ENCODE measurements around the gene MSL1.

Gene MSL1

DNA sequence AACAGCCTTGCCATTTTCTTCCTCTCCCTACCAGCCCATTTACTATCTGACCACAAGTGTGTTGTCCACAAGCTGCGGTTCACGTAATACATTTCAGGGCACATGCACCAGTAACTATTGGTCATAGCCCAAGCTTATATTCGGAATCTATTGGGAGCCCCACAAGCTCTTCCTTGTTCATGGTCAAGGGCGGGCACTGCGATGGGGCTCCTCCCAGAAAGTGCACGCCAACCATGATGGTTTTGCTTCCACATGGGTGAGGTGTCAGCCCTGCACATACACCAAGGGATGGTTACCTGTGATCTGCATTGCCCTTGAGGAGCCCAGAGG lies 46.9 kb upstream of the MSL1 start:
- CTCF ChIA-PET = interaction anchor here (0.6 to 3.2 kb wide), 17 partner anchors 9 to 116 kb away, joined by 3 to 45 read pairs (median 8); partner anchors contain the start of genes MED24 and NR1D1
- POLR2A ChIA-PET = interaction anchor here (1.1 to 2.0 kb wide), 6 partner anchors 8 to 65 kb away, joined by 3 to 10 read pairs (median 6); partner anchors contain the start of genes CASC3, MED24 and THRA
- no peak for DNase-seq (ENCODE audit: extremely low spot score)
- TF ChIP-seq FOXA1 (IDR thresholded peaks at IDR 0.05) = no peak
- no peak for TF ChIP-seq L3MBTL2 (conservative IDR thresholded peaks at IDR 0.05)
- TF ChIP-seq, protein P1, sequence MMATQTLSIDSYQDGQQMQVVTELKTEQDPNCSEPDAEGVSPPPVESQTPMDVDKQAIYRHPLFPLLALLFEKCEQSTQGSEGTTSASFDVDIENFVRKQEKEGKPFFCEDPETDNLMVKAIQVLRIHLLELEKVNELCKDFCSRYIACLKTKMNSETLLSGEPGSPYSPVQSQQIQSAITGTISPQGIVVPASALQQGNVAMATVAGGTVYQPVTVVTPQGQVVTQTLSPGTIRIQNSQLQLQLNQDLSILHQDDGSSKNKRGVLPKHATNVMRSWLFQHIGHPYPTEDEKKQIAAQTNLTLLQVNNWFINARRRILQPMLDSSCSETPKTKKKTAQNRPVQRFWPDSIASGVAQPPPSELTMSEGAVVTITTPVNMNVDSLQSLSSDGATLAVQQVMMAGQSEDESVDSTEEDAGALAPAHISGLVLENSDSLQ (IDR thresholded peaks at IDR 0.05) = no peak
- no peak for TF ChIP-seq SUZ12 (IDR thresholded peaks at IDR 0.05)
- TF ChIP-seq LEF1 (IDR thresholded peaks at IDR 0.05; ENCODE audit: borderline replicate concordance) = no peak
- TF ChIP-seq HDGF (IDR thresholded peaks at IDR 0.05; ENCODE audit: borderline replicate concordance) = no peak
- no peak for TF ChIP-seq SP1 (IDR thresholded peaks at IDR 0.05)
- no peak for TF ChIP-seq ELF4 (IDR thresholded peaks at IDR 0.05)
- no peak for TF ChIP-seq ARNT (IDR thresholded peaks at IDR 0.05)
- no peak for TF ChIP-seq FOXK2 (IDR thresholded peaks at IDR 0.05)
- TF ChIP-seq NFRKB (IDR thresholded peaks at IDR 0.05) = no peak
- TF ChIP-seq CTBP1 (IDR thresholded peaks at IDR 0.05; ENCODE audit: borderline replicate concordance) = no peak
- TF ChIP-seq ZNF384 (IDR thresholded peaks at IDR 0.05) = no peak
- no peak for TF ChIP-seq BHLHE40 (IDR thresholded peaks at IDR 0.05; ENCODE audit: borderline replicate concordance)
- no peak for TF ChIP-seq TARDBP (IDR thresholded peaks at IDR 0.05)
- TF ChIP-seq FOXM1 (IDR thresholded peaks at IDR 0.05; ENCODE audit: borderline replicate concordance) = no peak

DNA sequence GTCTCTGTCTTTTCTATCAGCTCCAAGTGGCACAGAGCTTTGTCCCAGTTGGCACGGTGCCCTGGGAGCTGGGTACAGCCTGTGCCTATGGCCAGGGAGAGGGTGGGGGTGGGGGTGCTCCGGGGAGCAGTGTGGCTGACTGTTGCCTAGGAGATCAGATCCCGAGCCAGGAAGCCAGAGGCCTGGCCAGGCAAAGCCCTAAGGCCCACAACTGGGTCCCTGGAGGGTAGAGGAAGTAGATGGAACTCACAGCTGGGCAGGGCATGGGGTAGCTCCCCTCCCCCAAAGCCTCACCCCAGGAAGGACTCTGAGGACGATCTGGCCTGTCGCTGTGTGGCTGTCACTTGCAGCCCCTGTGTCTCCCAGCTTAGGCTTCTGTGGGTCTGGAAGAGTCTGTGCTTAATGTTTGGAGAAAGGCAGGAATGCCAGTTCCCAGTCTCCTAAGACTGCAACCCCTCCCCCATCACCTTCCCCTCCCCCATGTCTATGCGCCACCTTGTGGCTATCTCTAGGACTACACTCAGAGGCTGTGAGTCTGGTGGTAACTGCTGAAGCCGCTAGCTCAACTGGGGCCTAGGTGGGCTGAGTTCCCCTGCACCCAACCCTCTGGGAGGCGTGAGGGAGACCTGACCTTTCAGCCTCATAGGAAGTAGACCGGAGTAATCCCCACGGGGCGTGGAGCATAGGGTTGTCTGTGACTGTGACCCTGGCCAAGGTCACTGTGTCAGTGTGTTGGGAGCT lies 46.4 kb upstream of the MSL1 start:
- peak; percentile 57 for DNase-seq (ENCODE audit: extremely low spot score)
- TF ChIP-seq SUZ12 (IDR thresholded peaks at IDR 0.05) (no peak), FOXA1 (IDR thresholded peaks at IDR 0.05) (no peak), NFRKB (IDR thresholded peaks at IDR 0.05) (no peak), ELF4 (IDR thresholded peaks at IDR 0.05) (no peak), TARDBP (IDR thresholded peaks at IDR 0.05) (no peak), LEF1 (IDR thresholded peaks at IDR 0.05; ENCODE audit: borderline replicate concordance) (no peak), L3MBTL2 (conservative IDR thresholded peaks at IDR 0.05) (no peak), CTBP1 (IDR thresholded peaks at IDR 0.05; ENCODE audit: borderline replicate concordance) (no peak)
- POLR2A ChIA-PET = interaction anchor here (0.9 to 2.0 kb wide), 12 partner anchors 9 to 116 kb away, joined by 3 to 10 read pairs (median 4); partner anchors contain the start of genes CASC3, CSF3, MED24 and NR1D1
- CTCF ChIA-PET = interaction anchor here (0.5 to 3.2 kb wide), 21 partner anchors 10 to 116 kb away, joined by 3 to 45 read pairs (median 5); partner anchors contain the start of genes MED24 and NR1D1

- DNase-seq (ENCODE audit: extremely low spot score) = no peak
- CTCF ChIA-PET = interaction anchor here (0.5 to 3.2 kb wide), 14 partner anchors 9 to 66 kb away, joined by 3 to 45 read pairs (median 10); partner anchors contain the start of genes MED24 and NR1D1
- POLR2A ChIA-PET = interaction anchor here (0.9 to 2.0 kb wide), 12 partner anchors 10 to 117 kb away, joined by 3 to 10 read pairs (median 4); partner anchors contain the start of genes CASC3, CSF3, MED24 and NR1D1
- TF ChIP-seq L3MBTL2 (conservative IDR thresholded peaks at IDR 0.05) (no peak), LEF1 (IDR thresholded peaks at IDR 0.05; ENCODE audit: borderline replicate concordance) (no peak), ELF4 (IDR thresholded peaks at IDR 0.05) (no peak), FOXA1 (IDR thresholded peaks at IDR 0.05) (no peak), NFRKB (IDR thresholded peaks at IDR 0.05) (no peak), HDGF (IDR thresholded peaks at IDR 0.05; ENCODE audit: borderline replicate concordance) (no peak), ARNT (IDR thresholded peaks at IDR 0.05) (no peak), ZNF384 (IDR thresholded peaks at IDR 0.05) (no peak), SP1 (IDR thresholded peaks at IDR 0.05) (no peak), TARDBP (IDR thresholded peaks at IDR 0.05) (no peak), FOXM1 (IDR thresholded peaks at IDR 0.05; ENCODE audit: borderline replicate concordance) (no peak)
- TF ChIP-seq, protein P1 (IDR thresholded peaks at IDR 0.05) = no peak
Measured at GRCh38 chr17:40075942-40076498, 45.8 kb upstream of the MSL1 start.

- ChIA-PET POLR2A (interaction anchor here (0.9 to 2.0 kb wide), 3 partner anchors 24 to 118 kb away, joined by 3 to 8 read pairs (median 3); partner anchors contain the start of genes CASC3 and NR1D1), CTCF (interaction anchor here (0.8 to 3.2 kb wide), 7 partner anchors 9 to 66 kb away, joined by 3 to 45 read pairs (median 15); partner anchors contain the start of gene NR1D1)
- no peak for DNase-seq (ENCODE audit: extremely low spot score)
- no peak for TF ChIP-seq CTBP1 (IDR thresholded peaks at IDR 0.05; ENCODE audit: borderline replicate concordance)
- TF ChIP-seq HDGF (IDR thresholded peaks at IDR 0.05; ENCODE audit: borderline replicate concordance) = no peak
- no peak for TF ChIP-seq ARNT (IDR thresholded peaks at IDR 0.05)
- no peak for TF ChIP-seq LEF1 (IDR thresholded peaks at IDR 0.05; ENCODE audit: borderline replicate concordance)
- TF ChIP-seq FOXM1 (IDR thresholded peaks at IDR 0.05; ENCODE audit: borderline replicate concordance) = no peak
- no peak for TF ChIP-seq L3MBTL2 (conservative IDR thresholded peaks at IDR 0.05)
- TF ChIP-seq BHLHE40 (IDR thresholded peaks at IDR 0.05; ENCODE audit: borderline replicate concordance) = no peak
- no peak for TF ChIP-seq FOXA1 (IDR thresholded peaks at IDR 0.05)
- TF ChIP-seq TARDBP (IDR thresholded peaks at IDR 0.05) = no peak
- TF ChIP-seq SP1 (IDR thresholded peaks at IDR 0.05) = no peak
- TF ChIP-seq ELF4 (IDR thresholded peaks at IDR 0.05) = no peak
- TF ChIP-seq, protein P1 (IDR thresholded peaks at IDR 0.05) = no peak
- no peak for TF ChIP-seq SUZ12 (IDR thresholded peaks at IDR 0.05)
- TF ChIP-seq ZNF384 (IDR thresholded peaks at IDR 0.05) = no peak
- TF ChIP-seq FOXK2 (IDR thresholded peaks at IDR 0.05) = no peak
- no peak for TF ChIP-seq NFRKB (IDR thresholded peaks at IDR 0.05)
Measured at GRCh38 chr17:40076591-40076990, 45.2 kb upstream of the MSL1 start.

DNA sequence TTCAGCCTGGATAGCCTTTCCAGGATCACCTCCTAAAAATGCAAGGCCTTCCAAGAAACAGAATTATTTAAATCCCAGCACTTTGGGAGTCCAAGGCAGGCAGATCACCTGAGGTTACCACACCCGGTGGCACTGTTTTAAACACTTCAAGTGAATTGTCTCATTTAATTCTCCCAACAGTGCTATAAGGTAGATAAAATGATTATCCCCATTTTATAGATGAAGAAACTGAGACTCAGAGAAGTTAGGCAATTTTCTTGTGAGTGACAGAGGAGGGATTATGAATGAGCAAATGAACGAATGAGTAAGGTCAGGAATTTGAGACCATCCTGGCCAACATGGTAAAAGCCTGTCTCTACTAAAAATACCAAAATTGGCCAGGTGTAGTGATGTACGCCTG lies 42.2 kb upstream of the MSL1 start:
- TF ChIP-seq LEF1 (IDR thresholded peaks at IDR 0.05; ENCODE audit: borderline replicate concordance) (no peak), ARNT (IDR thresholded peaks at IDR 0.05) (no peak), CTBP1 (IDR thresholded peaks at IDR 0.05; ENCODE audit: borderline replicate concordance) (no peak), FOXK2 (IDR thresholded peaks at IDR 0.05) (no peak), ELF4 (IDR thresholded peaks at IDR 0.05) (no peak), FOXA1 (IDR thresholded peaks at IDR 0.05) (no peak), SP1 (IDR thresholded peaks at IDR 0.05) (no peak), BHLHE40 (IDR thresholded peaks at IDR 0.05; ENCODE audit: borderline replicate concordance) (no peak), L3MBTL2 (conservative IDR thresholded peaks at IDR 0.05) (no peak)
- DNase-seq (ENCODE audit: extremely low spot score) = no peak
- ChIA-PET CTCF (no interaction called here), POLR2A (no interaction called here)

Measured in HEK293T (cell line).